Stimulated activated CD8-positive, alpha-beta memory T cell treated with anti-CD3 and anti-CD28 coated beads, Interleukin-7, amount 100 ng/mL, for 48 hours (primary cell): ENCODE results near the gene AP2A2.

Experiments used
- DNase-seq, 2 donors: peaks; one replicate each; pipeline ENCODE4 v3.0.0-alpha.2; 2020; ENCODE audit warnings: low read depth in 1 of 2; ENCODE audit errors: extremely low read depth in 1 of 2

AP2A2 gene

GRCh38 chr11:923691-924405, 1.8 kb upstream of the AP2A2 start:
- DNase-seq = no peak

- DNase-seq = no peak
Measured at GRCh38 chr11:924406-925157, 1.1 kb upstream of the AP2A2 start.

- DNase-seq = no peak
Measured at GRCh38 chr11:925158-925495, 543 bp upstream of the AP2A2 start.

GRCh38 chr11:926341-926916, 759 bp downstream of the AP2A2 start:
- no peak for DNase-seq

GRCh38 chr11:927871-928270, 2.2 kb downstream of the AP2A2 start:
- DNase-seq = no peak

- no peak for DNase-seq
Measured at GRCh38 chr11:928786-929185, 3.1 kb downstream of the AP2A2 start.

- DNase-seq = no peak
Measured at GRCh38 chr11:929405-929804, 3.7 kb downstream of the AP2A2 start.

- DNase-seq = no peak
Measured at GRCh38 chr11:931385-931784, 5.7 kb downstream of the AP2A2 start.

GRCh38 chr11:932435-932834, 6.8 kb downstream of the AP2A2 start:
- no peak for DNase-seq

GRCh38 chr11:933142-933851, 7.6 kb downstream of the AP2A2 start:
- DNase-seq = no peak

- DNase-seq = no peak
Measured at GRCh38 chr11:933936-934335, 8.3 kb downstream of the AP2A2 start.

- DNase-seq = no peak
Measured at GRCh38 chr11:934527-934926, 8.9 kb downstream of the AP2A2 start.

- DNase-seq = no peak
Measured at GRCh38 chr11:936199-936598, 10.5 kb downstream of the AP2A2 start.

- no peak for DNase-seq
Measured at GRCh38 chr11:937841-938261, 12.2 kb downstream of the AP2A2 start.

GRCh38 chr11:940496-941135, 14.9 kb downstream of the AP2A2 start:
- DNase-seq = no peak

- DNase-seq = no peak
Measured at GRCh38 chr11:942823-943222, 17.2 kb downstream of the AP2A2 start.

- no peak for DNase-seq
Measured at GRCh38 chr11:944711-945470, 19.2 kb downstream of the AP2A2 start.

- no peak for DNase-seq
Measured at GRCh38 chr11:945986-946385, 20.3 kb downstream of the AP2A2 start.

GRCh38 chr11:947744-948143, 22.1 kb downstream of the AP2A2 start:
- no peak for DNase-seq

GRCh38 chr11:951507-951906, 25.8 kb downstream of the AP2A2 start:
- no peak for DNase-seq
